Fibroblast of lung (primary cell): ENCODE data around the gene SORBS1. TPM values are rescaled to one million over a fixed set of nuclear protein-coding genes. Genes with fewer than 3 reads are reported as not detected.

Source experiments
- DNase-seq, 2 donors: peaks; one replicate each; pipeline versions ENCODE4 v3.0.0 to v3.0.0-alpha.2; 2010; ENCODE audit warnings: low read depth in 2 of 2
- H2AFZ ChIP-seq: 2 replicates; pipeline ENCODE4 v1.5.1; 2012; ENCODE audit warnings: low read length, control low read depth, inconsistent platforms
- H3K27ac ChIP-seq: 2 replicates; pipeline ENCODE4 v1.5.1; 2011; ENCODE audit warnings: low read length, control low read depth; ENCODE audit not compliant: insufficient read depth
- H3K27me3 ChIP-seq: 2 replicates; pipeline ENCODE4 v1.5.1; 2011; ENCODE audit warnings: mild to moderate bottlenecking, low read length; ENCODE audit not compliant: control insufficient read depth, insufficient read depth
- H3K36me3 ChIP-seq: 2 replicates; pipeline ENCODE4 v1.5.1; 2011; ENCODE audit warnings: low read length; ENCODE audit not compliant: control insufficient read depth, insufficient read depth
- H3K4me1 ChIP-seq: 2 replicates; pipeline ENCODE4 v1.5.1; 2011; ENCODE audit warnings: low read length; ENCODE audit not compliant: control insufficient read depth, insufficient read depth; ENCODE audit errors: extremely low read depth
- H3K4me2 ChIP-seq: 2 replicates; pipeline ENCODE4 v1.5.1; 2011; ENCODE audit warnings: low read length, control low read depth; ENCODE audit not compliant: insufficient read depth; ENCODE audit errors: extremely low read depth
- H3K4me3 ChIP-seq, 4 experiments: fragments of 200-600 bp in 1 of 4; sonication (generic) in 1 of 4; replicated peaks in 1 of 4; 2 replicates each; pipeline ENCODE4 v1.5.1; 2011 to 2016; ENCODE audit warnings: low read length in 4 of 4, low read depth in 3 of 4, mild to moderate bottlenecking in 3 of 4, control low read depth in 2 of 4, inconsistent platforms in 1 of 4, mixed read lengths in 1 of 4; ENCODE audit not compliant: insufficient read depth in 1 of 4; ENCODE audit errors: control extremely low read depth in 1 of 4
- H3K79me2 ChIP-seq: 2 replicates; pipeline ENCODE4 v1.5.1; 2012; ENCODE audit warnings: mild to moderate bottlenecking, low read length, inconsistent platforms; ENCODE audit not compliant: control insufficient read depth, insufficient read depth
- H3K9ac ChIP-seq: 2 replicates; pipeline ENCODE4 v1.5.1; 2011; ENCODE audit warnings: mild to moderate bottlenecking, low read length, control low read depth; ENCODE audit not compliant: insufficient read depth
- H3K9me3 ChIP-seq: 2 replicates; pipeline ENCODE4 v1.5.1; 2012; ENCODE audit warnings: low read depth, low read length; ENCODE audit not compliant: control insufficient read depth, insufficient read depth
- H4K20me1 ChIP-seq: 2 replicates; pipeline ENCODE4 v1.5.1; 2011; ENCODE audit warnings: low read length; ENCODE audit not compliant: control insufficient read depth, insufficient read depth; ENCODE audit errors: extremely low read depth
- EZH2 ChIP-seq: IDR thresholded peaks from 2 replicates; pipeline ENCODE4 v1.5.1; 2012; ENCODE audit warnings: low read length, control low read depth, mild to moderate bottlenecking; ENCODE audit errors: missing control alignments
- polyA plus RNA-seq, 2 donors: library from polyadenylated mRNA; depleted of rRNA in 1 of 2; stranded (reverse) in 1 of 2; unstranded in 1 of 2; fragments of >200 nt; gene quantifications; 2 replicates each; pipeline ENCODE4 v1.2.1, GENCODE V29; 2011 to 2012; ENCODE audit warnings: missing spikeins in 1 of 2
- total RNA-seq: library from RNA; depleted of rRNA; stranded (reverse); fragments of >200 nt; gene quantifications from 2 replicates; pipeline ENCODE4 v1.2.1, GENCODE V29; 2014
- TF ChIP-seq, protein P1 (sequence below), 2 donors: IDR thresholded peaks in 1 of 2; conservative IDR thresholded peaks in 1 of 2; 1 replicate in 1 of 2; 2 replicates in 1 of 2; pipeline ENCODE4 v1.5.1; 2011 to 2012; ENCODE audit warnings: low read length in 2 of 2, control low read depth in 1 of 2, inconsistent platforms in 1 of 2, low read depth in 1 of 2, mild to moderate bottlenecking in 1 of 2

Gene SORBS1
- total and polyA plus RNA-seq, 2 donors (not counting 1 experiment from before 2014, with no cell fraction given): 0.33 to 0.50 TPM

DNA sequence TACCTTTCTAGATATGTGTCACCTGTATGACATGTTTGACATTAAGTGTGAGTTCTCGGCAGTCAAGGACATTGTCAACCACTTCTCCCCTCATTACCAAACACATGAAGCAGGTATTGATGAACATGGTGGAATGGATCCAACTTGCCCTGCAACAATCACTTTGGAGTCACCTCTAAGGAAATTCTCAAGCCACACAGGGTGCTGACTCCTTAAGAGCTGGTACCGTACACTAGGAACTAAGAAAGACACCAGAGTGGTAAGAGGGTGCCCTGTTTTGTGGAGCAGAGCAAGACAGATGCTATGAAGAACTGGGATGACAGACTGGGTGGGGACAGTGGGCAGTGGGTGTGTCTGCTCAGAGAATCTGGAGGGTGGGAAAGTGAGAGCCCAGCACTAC is 17.4 kb upstream of the SORBS1 start:
- no peak for DNase-seq
- no peaks in the 10 kb centered on the region for H3K4me1 ChIP-seq
- no peak overlapping the region for H3K9ac ChIP-seq
- no peak overlapping the region for H3K4me3 ChIP-seq
- H3K79me2 ChIP-seq: no peaks in the 10 kb centered on the region
- H3K27ac ChIP-seq: no peak overlapping the region
- H3K9me3 ChIP-seq: no peaks in the 10 kb centered on the region
- H4K20me1 ChIP-seq: no peaks in the 10 kb centered on the region
- H2AFZ ChIP-seq: no peak overlapping the region
- H3K36me3 ChIP-seq: no peaks in the 10 kb centered on the region
- H3K4me2 ChIP-seq: no peak overlapping the region
- H3K27me3 ChIP-seq: no peaks in the 10 kb centered on the region
- TF ChIP-seq EZH2: no peak
- TF ChIP-seq, protein P1, sequence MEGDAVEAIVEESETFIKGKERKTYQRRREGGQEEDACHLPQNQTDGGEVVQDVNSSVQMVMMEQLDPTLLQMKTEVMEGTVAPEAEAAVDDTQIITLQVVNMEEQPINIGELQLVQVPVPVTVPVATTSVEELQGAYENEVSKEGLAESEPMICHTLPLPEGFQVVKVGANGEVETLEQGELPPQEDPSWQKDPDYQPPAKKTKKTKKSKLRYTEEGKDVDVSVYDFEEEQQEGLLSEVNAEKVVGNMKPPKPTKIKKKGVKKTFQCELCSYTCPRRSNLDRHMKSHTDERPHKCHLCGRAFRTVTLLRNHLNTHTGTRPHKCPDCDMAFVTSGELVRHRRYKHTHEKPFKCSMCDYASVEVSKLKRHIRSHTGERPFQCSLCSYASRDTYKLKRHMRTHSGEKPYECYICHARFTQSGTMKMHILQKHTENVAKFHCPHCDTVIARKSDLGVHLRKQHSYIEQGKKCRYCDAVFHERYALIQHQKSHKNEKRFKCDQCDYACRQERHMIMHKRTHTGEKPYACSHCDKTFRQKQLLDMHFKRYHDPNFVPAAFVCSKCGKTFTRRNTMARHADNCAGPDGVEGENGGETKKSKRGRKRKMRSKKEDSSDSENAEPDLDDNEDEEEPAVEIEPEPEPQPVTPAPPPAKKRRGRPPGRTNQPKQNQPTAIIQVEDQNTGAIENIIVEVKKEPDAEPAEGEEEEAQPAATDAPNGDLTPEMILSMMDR (conservative IDR thresholded peaks at IDR 0.05 in 1 of 2, IDR thresholded peaks at IDR 0.05 in 1 of 2; ENCODE audit: low read depth in 1 of 2, low read length in 2 of 2): no peak

DNA sequence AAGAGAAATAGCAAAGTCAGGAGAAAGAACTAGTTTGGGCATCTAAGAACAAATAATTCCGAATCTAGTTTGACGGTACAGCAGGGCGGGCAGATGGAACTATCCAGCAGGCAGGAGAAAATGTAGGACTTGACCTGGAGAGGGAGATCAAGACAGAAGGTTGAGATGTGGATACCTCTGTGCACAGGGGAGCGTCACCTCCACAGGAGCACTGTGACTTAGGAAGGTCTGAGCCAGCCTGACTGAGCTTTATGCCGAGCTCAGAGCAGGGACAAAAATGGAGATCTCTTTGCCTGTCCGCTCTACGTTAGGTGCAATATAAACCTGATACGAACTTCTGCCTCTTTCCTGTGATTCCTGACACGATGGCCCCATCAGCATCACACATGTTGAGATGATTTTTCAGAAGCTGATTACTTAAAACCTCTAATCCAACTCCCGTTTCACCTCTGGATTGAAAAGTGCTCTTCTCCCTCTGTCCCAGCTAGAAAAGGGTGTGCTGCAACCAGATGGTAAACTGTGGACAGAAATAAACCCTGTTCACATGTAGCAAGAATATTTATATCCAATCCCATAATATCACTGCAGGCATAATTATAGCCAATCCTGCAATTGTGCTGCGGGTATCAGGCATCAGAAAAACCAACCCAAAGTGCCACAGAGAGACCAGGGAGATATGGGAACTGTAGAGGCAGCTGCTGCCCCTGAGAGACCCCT is 13.6 kb upstream of the SORBS1 start:
- no peaks in the 10 kb centered on the region for H3K36me3 ChIP-seq
- no peaks in the 10 kb centered on the region for H3K27me3 ChIP-seq
- no peak overlapping the region for H3K9ac ChIP-seq
- H4K20me1 ChIP-seq: no peaks in the 10 kb centered on the region
- H2AFZ ChIP-seq: no peak overlapping the region
- H3K4me1 ChIP-seq: no peaks in the 10 kb centered on the region
- H3K79me2 ChIP-seq: no peaks in the 10 kb centered on the region
- H3K9me3 ChIP-seq: no peaks in the 10 kb centered on the region
- no peak for DNase-seq
- no peak overlapping the region for H3K4me2 ChIP-seq
- no peak overlapping the region for H3K27ac ChIP-seq
- H3K4me3 ChIP-seq: no peak overlapping the region
- TF ChIP-seq, protein P1 (conservative IDR thresholded peaks at IDR 0.05 in 1 of 2, IDR thresholded peaks at IDR 0.05 in 1 of 2; ENCODE audit: low read depth in 1 of 2, low read length in 2 of 2): no peak
- no peak for TF ChIP-seq EZH2

DNA sequence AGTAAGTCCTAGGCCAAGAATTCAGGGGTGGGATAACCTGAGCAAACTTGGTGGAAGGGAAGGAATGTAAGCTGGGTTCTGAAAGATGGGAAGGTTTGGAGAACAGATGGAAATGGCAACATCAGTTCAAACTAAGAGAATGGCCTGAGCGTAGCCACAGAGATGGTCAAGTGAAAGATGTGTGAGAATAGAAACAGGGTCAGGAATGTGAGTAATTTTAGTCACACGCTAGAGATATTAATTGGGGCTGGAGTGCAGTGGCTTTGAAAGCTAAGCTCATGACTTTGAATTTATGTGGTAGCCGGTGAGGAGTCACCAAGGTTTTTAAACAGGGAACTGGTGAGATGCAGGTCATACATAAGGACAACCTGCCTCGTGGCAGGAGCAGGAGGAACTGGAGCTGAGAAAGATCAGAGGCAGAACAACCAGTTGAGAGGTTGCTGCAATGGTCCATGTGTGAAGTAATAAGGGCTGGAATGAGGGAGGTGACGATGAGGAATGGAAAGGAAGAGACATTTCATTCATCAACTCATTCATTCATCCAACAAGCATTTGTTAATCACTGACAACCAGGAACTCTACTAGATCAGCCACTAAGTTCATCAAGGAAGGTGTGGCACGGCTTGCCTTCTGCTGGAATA is 12.9 kb upstream of the SORBS1 start:
- no peaks in the 10 kb centered on the region for H4K20me1 ChIP-seq
- H3K27me3 ChIP-seq: no peaks in the 10 kb centered on the region
- DNase-seq: no peak
- TF ChIP-seq, protein P1 (conservative IDR thresholded peaks at IDR 0.05 in 1 of 2, IDR thresholded peaks at IDR 0.05 in 1 of 2; ENCODE audit: low read depth in 1 of 2, low read length in 2 of 2): no peak
- no peak for TF ChIP-seq EZH2
- no peak overlapping the region for H3K27ac ChIP-seq
- no peak overlapping the region for H3K9ac ChIP-seq
- no peak overlapping the region for H3K4me3 ChIP-seq
- H2AFZ ChIP-seq: no peak overlapping the region
- H3K4me2 ChIP-seq: no peak overlapping the region
- H3K79me2 ChIP-seq: no peaks in the 10 kb centered on the region
- H3K36me3 ChIP-seq: no peaks in the 10 kb centered on the region
- H3K9me3 ChIP-seq: no peaks in the 10 kb centered on the region
- H3K4me1 ChIP-seq: no peaks in the 10 kb centered on the region
